HG02938 (cell line): ENCODE data around the gene CDK18.

Source experiments
- ATAC-seq: cut with Tn5 transposase; IDR thresholded peaks from one replicate; pipeline ENCODE4 v1.9.1; 2021; ENCODE audit warnings: mild to moderate bottlenecking, moderate library complexity; ENCODE audit not compliant: unreplicated experiment

CDK18 gene

GRCh38 chr1:205567716-205568115, 63.2 kb downstream of the CDK18 start:
- no peak for ATAC-seq

- no peak for ATAC-seq
These were observed 63.6 kb downstream of the CDK18 start for GRCh38 chr1:205568135-205568468.

GRCh38 chr1:205568469-205569361, 64.2 kb downstream of the CDK18 start:
- ATAC-seq = no peak

- ATAC-seq = no peak
These were observed 65.1 kb downstream of the CDK18 start for GRCh38 chr1:205569411-205570172.

- ATAC-seq = no peak
These were observed 65.7 kb downstream of the CDK18 start for GRCh38 chr1:205570173-205570501.

- ATAC-seq = no peak
These were observed 66.5 kb downstream of the CDK18 start for GRCh38 chr1:205570796-205571537.

- no peak for ATAC-seq
These were observed 67.3 kb downstream of the CDK18 start for GRCh38 chr1:205571747-205572146.

GRCh38 chr1:205572421-205572820, 68.0 kb downstream of the CDK18 start:
- ATAC-seq = no peak

GRCh38 chr1:205575294-205575885, 70.9 kb downstream of the CDK18 start:
- no peak for ATAC-seq

GRCh38 chr1:205576011-205576410, 71.5 kb downstream of the CDK18 start:
- ATAC-seq = no peak

- ATAC-seq = no peak
These were observed 72.6 kb downstream of the CDK18 start for GRCh38 chr1:205576805-205577761.

GRCh38 chr1:205577874-205578658, 73.6 kb downstream of the CDK18 start:
- no peak for ATAC-seq

GRCh38 chr1:205578780-205579571, 74.5 kb downstream of the CDK18 start:
- ATAC-seq = no peak

- ATAC-seq = no peak
These were observed 75.2 kb downstream of the CDK18 start for GRCh38 chr1:205579711-205580110.

GRCh38 chr1:205580140-205580922, 75.9 kb downstream of the CDK18 start:
- ATAC-seq = no peak

- no peak for ATAC-seq
These were observed 76.4 kb downstream of the CDK18 start for GRCh38 chr1:205580923-205581180.

- ATAC-seq = no peak
These were observed 77.0 kb downstream of the CDK18 start for GRCh38 chr1:205581321-205581980.
